ENCODE data around the gene FAM3D.

DNA sequence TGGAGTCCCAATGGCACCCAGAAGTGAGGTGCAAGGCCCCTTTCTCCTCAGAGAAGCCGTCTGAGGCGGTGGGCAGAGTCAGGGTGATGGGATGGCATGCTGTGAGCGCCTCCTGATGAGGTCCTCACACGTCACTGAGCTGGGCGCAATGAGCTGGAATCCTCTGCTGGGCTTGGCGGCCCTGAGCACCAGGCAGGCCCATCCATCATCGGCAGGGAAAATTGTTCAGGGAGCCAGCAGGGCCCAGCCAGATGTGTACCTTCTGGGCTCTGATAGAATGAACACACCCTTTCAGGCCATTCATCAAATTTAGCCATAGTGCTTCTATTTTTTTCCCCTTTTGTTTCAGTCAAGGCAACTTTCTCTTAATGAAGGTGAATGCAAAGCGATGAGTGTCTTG, 43.7 kb downstream of the FAM3D start:
- TF ChIP-seq POLR2A (IDR thresholded peaks at IDR 0.05; ENCODE audit: borderline replicate concordance, extremely low read depth, insufficient read depth, insufficient read length) (no peak), SRF (IDR thresholded peaks at IDR 0.05; ENCODE audit: low read depth) (no peak), RAD21 (IDR thresholded peaks at IDR 0.05; ENCODE audit: low read depth) (no peak)
- TF ChIP-seq, protein P1, sequence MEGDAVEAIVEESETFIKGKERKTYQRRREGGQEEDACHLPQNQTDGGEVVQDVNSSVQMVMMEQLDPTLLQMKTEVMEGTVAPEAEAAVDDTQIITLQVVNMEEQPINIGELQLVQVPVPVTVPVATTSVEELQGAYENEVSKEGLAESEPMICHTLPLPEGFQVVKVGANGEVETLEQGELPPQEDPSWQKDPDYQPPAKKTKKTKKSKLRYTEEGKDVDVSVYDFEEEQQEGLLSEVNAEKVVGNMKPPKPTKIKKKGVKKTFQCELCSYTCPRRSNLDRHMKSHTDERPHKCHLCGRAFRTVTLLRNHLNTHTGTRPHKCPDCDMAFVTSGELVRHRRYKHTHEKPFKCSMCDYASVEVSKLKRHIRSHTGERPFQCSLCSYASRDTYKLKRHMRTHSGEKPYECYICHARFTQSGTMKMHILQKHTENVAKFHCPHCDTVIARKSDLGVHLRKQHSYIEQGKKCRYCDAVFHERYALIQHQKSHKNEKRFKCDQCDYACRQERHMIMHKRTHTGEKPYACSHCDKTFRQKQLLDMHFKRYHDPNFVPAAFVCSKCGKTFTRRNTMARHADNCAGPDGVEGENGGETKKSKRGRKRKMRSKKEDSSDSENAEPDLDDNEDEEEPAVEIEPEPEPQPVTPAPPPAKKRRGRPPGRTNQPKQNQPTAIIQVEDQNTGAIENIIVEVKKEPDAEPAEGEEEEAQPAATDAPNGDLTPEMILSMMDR (IDR thresholded peaks at IDR 0.05 in 2 of 3, conservative IDR thresholded peaks at IDR 0.05 in 1 of 3; ENCODE audit: borderline replicate concordance in 1 of 3, insufficient read depth in 1 of 3, low read depth in 2 of 3, low read length in 2 of 3), result no peak
